ENCODE measurements around the gene KRT5. TPM values are rescaled to one million over a fixed set of nuclear protein-coding genes. Genes with fewer than 3 reads are reported as not detected.
"Not testable (repeated sequence)": the region's sequence is repeated elsewhere in the genome, so short reads cannot be mapped to it uniquely, and the experiment has no call there.

Gene KRT5
- total and polyA plus RNA-seq, 9 donors, result 0.25 to 16.1 (median 1.4) TPM; not detected in 1

DNA sequence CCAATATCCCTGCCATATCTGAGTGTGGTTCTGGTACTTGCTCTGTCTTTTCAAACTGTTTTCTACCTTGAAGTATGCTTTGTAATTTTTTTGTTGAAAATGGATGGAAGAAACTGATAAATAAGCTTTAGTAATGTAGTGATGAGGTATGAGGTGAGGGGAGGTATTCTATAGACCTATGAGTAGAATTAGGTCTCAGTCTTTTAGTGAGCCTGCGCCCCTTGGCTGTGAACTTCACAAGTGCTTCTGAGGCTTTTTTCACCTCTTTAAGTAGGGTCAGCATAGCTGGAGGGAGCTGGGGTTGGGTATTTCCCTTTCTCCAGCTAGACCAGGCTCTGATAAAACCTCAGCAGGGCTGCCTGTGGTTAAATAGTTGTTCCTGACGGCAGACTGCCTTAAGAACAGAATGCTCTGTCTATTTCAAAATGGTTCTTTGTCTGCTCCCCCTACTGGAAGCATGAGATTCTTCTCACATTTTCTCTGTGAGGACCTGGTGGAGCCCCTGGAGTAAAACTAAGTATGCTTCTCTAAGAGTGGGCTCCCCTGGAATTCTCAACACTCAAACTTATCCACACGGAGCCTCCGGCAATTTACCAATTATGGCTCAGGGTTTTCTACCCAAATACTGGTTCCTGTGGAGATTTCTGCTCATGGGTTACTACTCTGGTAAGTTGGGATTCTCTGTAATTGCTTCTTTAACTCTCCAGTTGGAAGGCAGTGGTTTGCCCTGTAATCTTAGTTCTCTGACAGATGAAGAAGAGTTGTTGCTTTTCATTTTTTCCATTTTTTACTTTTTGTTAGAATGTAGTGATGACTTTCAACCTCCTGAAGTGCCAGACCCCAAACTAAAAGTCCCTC is 13.1 kb downstream of the KRT5 start:
- H3K4me3 ChIP-seq, result no peak overlapping the region
- no peaks in the 10 kb centered on the region for H3K36me3 ChIP-seq
- H3K27ac ChIP-seq, result no peak overlapping the region
- no peaks in the 10 kb centered on the region for H3K4me1 ChIP-seq (ENCODE audit: insufficient read depth)
- no peaks in the 10 kb centered on the region for H3K27me3 ChIP-seq
- H3K9me3 ChIP-seq, result no peaks in the 10 kb centered on the region
- WGBS, 3 donors, result 37 to 39% (median 39%) methylated on average over 4 of the region's 4 CpGs
- intact Hi-C loops (cut with DNase I), result no loop called here
- TF ChIP-seq EP300 (IDR thresholded peaks at IDR 0.05) (no peak), POLR2A (IDR thresholded peaks at IDR 0.05) (no peak)
- TF ChIP-seq, protein P1, sequence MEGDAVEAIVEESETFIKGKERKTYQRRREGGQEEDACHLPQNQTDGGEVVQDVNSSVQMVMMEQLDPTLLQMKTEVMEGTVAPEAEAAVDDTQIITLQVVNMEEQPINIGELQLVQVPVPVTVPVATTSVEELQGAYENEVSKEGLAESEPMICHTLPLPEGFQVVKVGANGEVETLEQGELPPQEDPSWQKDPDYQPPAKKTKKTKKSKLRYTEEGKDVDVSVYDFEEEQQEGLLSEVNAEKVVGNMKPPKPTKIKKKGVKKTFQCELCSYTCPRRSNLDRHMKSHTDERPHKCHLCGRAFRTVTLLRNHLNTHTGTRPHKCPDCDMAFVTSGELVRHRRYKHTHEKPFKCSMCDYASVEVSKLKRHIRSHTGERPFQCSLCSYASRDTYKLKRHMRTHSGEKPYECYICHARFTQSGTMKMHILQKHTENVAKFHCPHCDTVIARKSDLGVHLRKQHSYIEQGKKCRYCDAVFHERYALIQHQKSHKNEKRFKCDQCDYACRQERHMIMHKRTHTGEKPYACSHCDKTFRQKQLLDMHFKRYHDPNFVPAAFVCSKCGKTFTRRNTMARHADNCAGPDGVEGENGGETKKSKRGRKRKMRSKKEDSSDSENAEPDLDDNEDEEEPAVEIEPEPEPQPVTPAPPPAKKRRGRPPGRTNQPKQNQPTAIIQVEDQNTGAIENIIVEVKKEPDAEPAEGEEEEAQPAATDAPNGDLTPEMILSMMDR (IDR thresholded peaks at IDR 0.05), result no peak
- no peak for DNase-seq

DNA sequence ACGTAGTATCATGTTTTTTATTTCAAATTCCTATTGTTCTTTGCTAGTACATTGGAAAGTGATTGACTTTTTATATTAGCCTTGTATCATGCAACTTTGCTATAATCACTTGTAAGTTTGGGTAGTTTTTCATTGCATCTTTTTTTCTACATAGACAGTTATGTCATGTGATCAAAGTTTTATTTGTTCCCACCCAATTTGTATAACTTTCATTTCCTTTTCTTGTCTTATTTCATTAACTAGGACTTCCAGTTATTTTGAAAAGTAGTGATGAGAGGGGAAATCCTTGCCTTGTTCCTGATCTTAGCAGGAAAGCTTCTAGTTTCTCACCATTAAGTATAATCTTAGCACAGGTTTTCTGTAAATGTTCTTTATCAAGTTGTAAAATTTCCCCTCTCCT is 17.3 kb downstream of the KRT5 start:
- Histone ChIP-seq H3K27me3 (no peaks in the 10 kb centered on the region), H3K4me1 (ENCODE audit: insufficient read depth) (no peaks in the 10 kb centered on the region), H3K4me3 (no peak overlapping the region), H3K27ac (no peak overlapping the region), H3K9me3 (no peaks in the 10 kb centered on the region), H3K36me3 (no peaks in the 10 kb centered on the region)
- TF ChIP-seq EP300 (IDR thresholded peaks at IDR 0.05) (no peak), POLR2A (IDR thresholded peaks at IDR 0.05) (no peak)
- TF ChIP-seq, protein P1 (IDR thresholded peaks at IDR 0.05), result no peak
- no peak for DNase-seq
- intact Hi-C loops (cut with DNase I), result no loop called here
- 82 to 87% (median 86%) methylated on average over 1 of the region's 1 CpG for WGBS, 3 donors

DNA sequence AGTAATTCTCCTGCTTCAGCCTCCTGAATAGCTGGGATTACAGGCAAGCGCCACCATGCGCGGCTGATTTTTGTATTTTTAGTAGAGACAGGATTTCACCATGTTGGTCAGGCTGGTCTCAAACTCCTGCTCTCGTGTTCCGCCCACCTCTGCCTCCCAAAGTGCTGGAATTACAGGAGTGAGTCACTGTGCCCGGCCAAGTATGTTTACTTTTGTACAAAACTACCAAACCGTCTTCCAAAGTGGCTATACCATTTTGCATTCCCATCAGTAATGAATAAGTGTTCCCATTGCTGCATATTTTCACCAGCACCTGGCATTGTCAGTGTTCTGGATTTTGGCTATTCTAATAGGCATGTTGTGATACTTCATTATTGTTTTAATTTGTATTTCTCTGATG is 18.7 kb downstream of the KRT5 start:
- H3K4me3 ChIP-seq, result no peak overlapping the region
- no peak for DNase-seq
- H3K4me1 ChIP-seq (ENCODE audit: insufficient read depth), result no peaks in the 10 kb centered on the region
- no peaks in the 10 kb centered on the region for H3K9me3 ChIP-seq
- no peaks in the 10 kb centered on the region for H3K36me3 ChIP-seq
- H3K27ac ChIP-seq, result no peak overlapping the region
- no peak for TF ChIP-seq POLR2A (IDR thresholded peaks at IDR 0.05)
- TF ChIP-seq, protein P1 (IDR thresholded peaks at IDR 0.05), result no peak
- no peak for TF ChIP-seq EP300 (IDR thresholded peaks at IDR 0.05)
- intact Hi-C loops (cut with DNase I), result no loop called here
- H3K27me3 ChIP-seq, result no peaks in the 10 kb centered on the region
- WGBS, 3 donors, result 87 to 90% (median 87%) methylated on average over 7 of the region's 7 CpGs

DNA sequence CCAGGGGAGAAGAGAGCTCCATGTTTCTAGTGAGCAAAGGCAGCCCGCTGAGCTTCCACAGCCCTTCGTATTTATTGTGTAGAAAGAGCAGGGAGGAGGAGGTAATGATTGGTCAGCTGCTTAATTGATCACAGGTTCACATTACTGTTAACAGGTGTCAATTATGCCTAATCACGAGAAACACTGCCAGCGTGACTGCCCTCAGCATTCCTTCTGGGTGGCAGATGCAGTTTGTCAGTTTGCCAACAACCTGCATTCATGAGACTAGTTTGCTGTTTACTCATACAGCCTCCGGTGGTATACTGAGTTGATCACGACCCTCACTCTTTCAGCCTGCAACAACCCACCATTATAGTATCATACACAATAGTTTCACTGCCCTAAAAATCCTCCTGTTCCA is 19.6 kb downstream of the KRT5 start:
- intact Hi-C loops (cut with DNase I); H3K4me1 ChIP-seq (ENCODE audit: insufficient read depth); H3K9me3 ChIP-seq; H3K4me3 ChIP-seq; H3K27me3 ChIP-seq; H3K36me3 ChIP-seq; DNase-seq; H3K27ac ChIP-seq: not testable (repeated sequence)
- WGBS, 3 donors, result 77 to 92% (median 81%) methylated on average over 6 of the region's 6 CpGs

DNA sequence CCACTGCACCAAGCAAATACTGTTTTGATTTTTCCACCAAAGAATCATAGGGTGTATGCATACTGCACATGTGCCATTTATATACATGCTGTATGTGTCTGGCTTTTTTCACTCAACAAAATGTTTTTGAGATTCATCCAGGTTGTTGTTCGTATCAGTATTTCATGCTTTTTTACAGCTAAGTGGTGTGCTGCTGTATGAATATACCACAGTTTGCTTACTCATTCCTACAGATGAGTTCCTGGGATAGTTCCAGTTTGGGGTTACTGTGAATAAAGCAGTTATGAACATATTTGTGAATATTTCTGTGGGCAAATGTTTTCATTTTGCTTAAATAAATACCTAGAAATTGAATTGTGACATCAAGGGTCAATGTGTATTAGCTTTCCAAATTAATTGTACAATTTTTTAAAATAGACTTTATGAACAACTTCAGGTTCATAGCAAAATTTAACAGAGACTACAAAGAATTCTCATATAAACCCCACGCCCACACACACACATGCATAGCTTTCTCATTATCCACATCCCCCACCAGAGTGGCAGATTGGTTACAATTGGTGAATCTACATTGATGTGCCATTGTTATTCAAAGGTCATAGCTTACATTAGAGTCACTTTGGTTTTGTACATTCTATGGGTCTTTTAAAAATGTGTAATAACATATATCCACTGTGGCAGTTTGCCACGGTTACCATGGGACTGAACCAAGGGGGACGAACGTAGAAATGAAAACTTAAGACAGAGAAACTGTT is 20.2 kb downstream of the KRT5 start:
- Histone ChIP-seq H3K4me1 (ENCODE audit: insufficient read depth) (no peaks in the 10 kb centered on the region), H3K27me3 (no peaks in the 10 kb centered on the region), H3K27ac (no peak overlapping the region), H3K9me3 (no peaks in the 10 kb centered on the region), H3K4me3 (no peak overlapping the region), H3K36me3 (no peaks in the 10 kb centered on the region)
- WGBS, 3 donors, result 65 to 72% (median 67%) methylated on average over 5 of the region's 5 CpGs
- DNase-seq, result no peak
- intact Hi-C loops (cut with DNase I), result no loop called here
- TF ChIP-seq EP300 (IDR thresholded peaks at IDR 0.05) (no peak), POLR2A (IDR thresholded peaks at IDR 0.05) (no peak)
- TF ChIP-seq, protein P1 (IDR thresholded peaks at IDR 0.05), result no peak

All from ovary (tissue), 9 donors.